Neural cell (in vitro differentiated cells): ENCODE measurements around the gene MYO1D. TPM values are rescaled to one million over a fixed set of nuclear protein-coding genes. Genes with fewer than 3 reads are reported as not detected.

Experiments
- H2AFZ ChIP-seq: fragments of 200-600, 300-800 bp; sonication (generic), shearing (Covaris generic); 2 replicates; pipeline ENCODE4 v1.6.0; 2014; ENCODE audit warnings: low read depth, mild to moderate bottlenecking, antibody characterized with exemption, low read length, moderate library complexity
- H3F3A ChIP-seq: fragments of 200-600 bp; shearing (Covaris generic); 2 replicates; pipeline ENCODE4 v1.6.1; 2016; ENCODE audit warnings: mild to moderate bottlenecking, moderate library complexity, mixed read lengths, antibody characterized with exemption, low read length; ENCODE audit not compliant: insufficient read depth, poor library complexity, severe bottlenecking
- H3K27ac ChIP-seq: fragments of 200-600, 300-800 bp; sonication (generic), shearing (Covaris generic); 2 replicates; pipeline ENCODE4 v1.5.1; 2014; ENCODE audit warnings: mild to moderate bottlenecking, low read length, moderate library complexity
- H3K27me3 ChIP-seq: fragments of 300-800, 200-600 bp; sonication (generic), shearing (Covaris generic); 2 replicates; pipeline ENCODE4 v1.6.0; 2014; ENCODE audit warnings: mild to moderate bottlenecking, low read depth, low read length, moderate library complexity; ENCODE audit not compliant: insufficient read depth
- H3K36me3 ChIP-seq: fragments of 300-800, 200-600 bp; sonication (generic), shearing (Covaris generic); 2 replicates; pipeline ENCODE4 v1.5.1; 2014; ENCODE audit warnings: mild to moderate bottlenecking, antibody characterized with exemption, low read length, moderate library complexity; ENCODE audit not compliant: insufficient read depth
- H3K4me2 ChIP-seq: fragments of 300-800, 200-600 bp; sonication (generic), shearing (Covaris generic); 2 replicates; pipeline ENCODE4 v1.6.0; 2014; ENCODE audit warnings: mild to moderate bottlenecking, low read length
- H3K4me3 ChIP-seq: fragments of 300-800, 200-600 bp; sonication (generic), shearing (Covaris generic); 2 replicates; pipeline ENCODE4 v1.5.1; 2014; ENCODE audit warnings: mild to moderate bottlenecking, low read length, moderate library complexity
- H3K79me2 ChIP-seq: fragments of 200-600 bp; shearing (Covaris generic); replicated peaks from 2 replicates; pipeline ENCODE4 v1.6.0; 2014; ENCODE audit warnings: mild to moderate bottlenecking, low read length, moderate library complexity; ENCODE audit not compliant: insufficient read depth
- H3K9ac ChIP-seq: fragments of 300-800, 200-600 bp; sonication (generic), shearing (Covaris generic); 2 replicates; pipeline ENCODE4 v1.6.1; 2016; ENCODE audit warnings: mild to moderate bottlenecking, low read length, mixed read lengths
- H3K9me2 ChIP-seq: fragments of 200-600 bp; shearing (Covaris generic); 2 replicates; pipeline ENCODE4 v1.6.1; 2016; ENCODE audit warnings: mild to moderate bottlenecking, low read length, mixed read lengths; ENCODE audit not compliant: insufficient read depth
- H3K9me3 ChIP-seq: fragments of 200-600, 300-800 bp; sonication (generic), shearing (Covaris generic); 2 replicates; pipeline ENCODE4 v1.6.1; 2016; ENCODE audit warnings: mild to moderate bottlenecking, mixed run types, low read length, moderate library complexity, mixed read lengths
- H4K20me1 ChIP-seq: fragments of 200-600 bp; shearing (Covaris generic); 2 replicates; pipeline ENCODE4 v1.6.1; 2016; ENCODE audit warnings: mild to moderate bottlenecking, mixed run types; ENCODE audit not compliant: insufficient read depth
- EP300 ChIP-seq: fragments of 450-650 bp; conservative IDR thresholded peaks from 2 replicates; pipeline ENCODE4 v1.6.1; 2014; ENCODE audit warnings: antibody characterized with exemption, mild to moderate bottlenecking, moderate library complexity; ENCODE audit not compliant: poor library complexity, severe bottlenecking
- EZH2 ChIP-seq: fragments of 200-600, 300-800 bp; shearing (Covaris generic), sonication (generic); IDR thresholded peaks from 2 replicates; pipeline ENCODE4 v1.6.1; 2014; ENCODE audit warnings: antibody characterized with exemption, low read length, borderline replicate concordance, mild to moderate bottlenecking; ENCODE audit not compliant: insufficient read depth, poor library complexity, severe bottlenecking
- MXI1 ChIP-seq: fragments of 450-650 bp; conservative IDR thresholded peaks from 2 replicates; pipeline ENCODE4 v1.6.1; 2014; ENCODE audit warnings: antibody characterized with exemption, mild to moderate bottlenecking; ENCODE audit not compliant: poor library complexity, severe bottlenecking
- POLR2AphosphoS5 ChIP-seq: IDR thresholded peaks from 2 replicates; pipeline ENCODE4 v1.6.1; 2012
- RAD21 ChIP-seq: fragments of 450-650 bp; conservative IDR thresholded peaks from 2 replicates; pipeline ENCODE4 v1.6.1; 2014; ENCODE audit warnings: antibody characterized with exemption, mild to moderate bottlenecking, moderate library complexity
- SMC3 ChIP-seq: fragments of 450-650 bp; conservative IDR thresholded peaks from 2 replicates; pipeline ENCODE4 v1.6.1; 2014; ENCODE audit warnings: antibody characterized with exemption, mild to moderate bottlenecking, moderate library complexity; ENCODE audit not compliant: poor library complexity
- TAF1 ChIP-seq: IDR thresholded peaks from 2 replicates; pipeline ENCODE4 v1.6.1; 2012; ENCODE audit warnings: low read depth
- polyA plus RNA-seq: library from polyadenylated mRNA; depleted of rRNA; stranded (reverse); fragments of >200 nt; gene quantifications from 2 replicates; pipeline ENCODE4 v1.2.3, GENCODE V29; 2014
- TF ChIP-seq, protein P1 (sequence below): fragments of 450-650 bp; IDR thresholded peaks from 2 replicates; pipeline ENCODE4 v1.5.1; 2014; ENCODE audit warnings: antibody characterized with exemption, mild to moderate bottlenecking, moderate library complexity; ENCODE audit not compliant: poor library complexity, severe bottlenecking
- TF ChIP-seq, protein P2 (sequence below): IDR thresholded peaks from 2 replicates; pipeline ENCODE4 v1.6.1; 2012; ENCODE audit warnings: borderline replicate concordance

Gene MYO1D
- polyA plus RNA-seq, 1 donor from 2014 or later, result 10.7 TPM

DNA sequence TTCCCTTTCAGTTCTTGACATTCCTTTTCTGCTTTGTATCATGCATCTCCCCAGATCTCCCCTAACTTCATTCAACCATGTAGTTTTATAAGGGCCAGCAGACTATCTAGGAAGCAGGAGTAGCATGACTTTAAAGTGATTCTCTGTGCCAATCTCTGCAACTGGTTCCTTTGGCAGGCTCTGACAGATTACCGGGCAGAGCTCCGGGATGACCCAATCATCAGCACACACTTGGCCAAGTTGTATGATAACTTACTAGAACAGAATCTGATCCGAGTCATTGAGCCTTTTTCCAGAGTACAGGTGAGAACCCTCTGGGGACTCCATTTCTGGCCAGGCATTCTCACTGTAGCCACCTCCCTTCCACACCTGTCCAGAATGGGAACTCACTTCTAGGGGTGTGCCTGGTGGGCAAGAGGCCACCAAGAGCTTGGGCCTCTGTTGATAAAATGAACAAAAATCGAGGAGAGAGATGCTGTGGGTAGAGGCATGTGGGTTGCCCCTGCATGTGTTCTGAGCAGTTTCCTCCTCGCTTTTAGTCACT lies 397.8 kb downstream of the MYO1D start:
- TF ChIP-seq, protein P1, sequence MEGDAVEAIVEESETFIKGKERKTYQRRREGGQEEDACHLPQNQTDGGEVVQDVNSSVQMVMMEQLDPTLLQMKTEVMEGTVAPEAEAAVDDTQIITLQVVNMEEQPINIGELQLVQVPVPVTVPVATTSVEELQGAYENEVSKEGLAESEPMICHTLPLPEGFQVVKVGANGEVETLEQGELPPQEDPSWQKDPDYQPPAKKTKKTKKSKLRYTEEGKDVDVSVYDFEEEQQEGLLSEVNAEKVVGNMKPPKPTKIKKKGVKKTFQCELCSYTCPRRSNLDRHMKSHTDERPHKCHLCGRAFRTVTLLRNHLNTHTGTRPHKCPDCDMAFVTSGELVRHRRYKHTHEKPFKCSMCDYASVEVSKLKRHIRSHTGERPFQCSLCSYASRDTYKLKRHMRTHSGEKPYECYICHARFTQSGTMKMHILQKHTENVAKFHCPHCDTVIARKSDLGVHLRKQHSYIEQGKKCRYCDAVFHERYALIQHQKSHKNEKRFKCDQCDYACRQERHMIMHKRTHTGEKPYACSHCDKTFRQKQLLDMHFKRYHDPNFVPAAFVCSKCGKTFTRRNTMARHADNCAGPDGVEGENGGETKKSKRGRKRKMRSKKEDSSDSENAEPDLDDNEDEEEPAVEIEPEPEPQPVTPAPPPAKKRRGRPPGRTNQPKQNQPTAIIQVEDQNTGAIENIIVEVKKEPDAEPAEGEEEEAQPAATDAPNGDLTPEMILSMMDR, result no peak
- TF ChIP-seq TAF1, result no peak
- TF ChIP-seq POLR2AphosphoS5, result no peak
- TF ChIP-seq EP300, result no peak
- no peak for TF ChIP-seq MXI1
- TF ChIP-seq, protein P2, sequence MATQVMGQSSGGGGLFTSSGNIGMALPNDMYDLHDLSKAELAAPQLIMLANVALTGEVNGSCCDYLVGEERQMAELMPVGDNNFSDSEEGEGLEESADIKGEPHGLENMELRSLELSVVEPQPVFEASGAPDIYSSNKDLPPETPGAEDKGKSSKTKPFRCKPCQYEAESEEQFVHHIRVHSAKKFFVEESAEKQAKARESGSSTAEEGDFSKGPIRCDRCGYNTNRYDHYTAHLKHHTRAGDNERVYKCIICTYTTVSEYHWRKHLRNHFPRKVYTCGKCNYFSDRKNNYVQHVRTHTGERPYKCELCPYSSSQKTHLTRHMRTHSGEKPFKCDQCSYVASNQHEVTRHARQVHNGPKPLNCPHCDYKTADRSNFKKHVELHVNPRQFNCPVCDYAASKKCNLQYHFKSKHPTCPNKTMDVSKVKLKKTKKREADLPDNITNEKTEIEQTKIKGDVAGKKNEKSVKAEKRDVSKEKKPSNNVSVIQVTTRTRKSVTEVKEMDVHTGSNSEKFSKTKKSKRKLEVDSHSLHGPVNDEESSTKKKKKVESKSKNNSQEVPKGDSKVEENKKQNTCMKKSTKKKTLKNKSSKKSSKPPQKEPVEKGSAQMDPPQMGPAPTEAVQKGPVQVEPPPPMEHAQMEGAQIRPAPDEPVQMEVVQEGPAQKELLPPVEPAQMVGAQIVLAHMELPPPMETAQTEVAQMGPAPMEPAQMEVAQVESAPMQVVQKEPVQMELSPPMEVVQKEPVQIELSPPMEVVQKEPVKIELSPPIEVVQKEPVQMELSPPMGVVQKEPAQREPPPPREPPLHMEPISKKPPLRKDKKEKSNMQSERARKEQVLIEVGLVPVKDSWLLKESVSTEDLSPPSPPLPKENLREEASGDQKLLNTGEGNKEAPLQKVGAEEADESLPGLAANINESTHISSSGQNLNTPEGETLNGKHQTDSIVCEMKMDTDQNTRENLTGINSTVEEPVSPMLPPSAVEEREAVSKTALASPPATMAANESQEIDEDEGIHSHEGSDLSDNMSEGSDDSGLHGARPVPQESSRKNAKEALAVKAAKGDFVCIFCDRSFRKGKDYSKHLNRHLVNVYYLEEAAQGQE, result no peak
- no peak for TF ChIP-seq EZH2
- Histone ChIP-seq H3F3A (peaks cover 3% of the 10 kb centered on the region), H3K4me2 (no peak overlapping the region), H3K4me3 (no peak overlapping the region), H3K9me2 (no peaks in the 10 kb centered on the region), H3K79me2 (no peaks in the 10 kb centered on the region), H4K20me1 (no peaks in the 10 kb centered on the region), H3K27me3 (no peaks in the 10 kb centered on the region), H3K36me3 (peaks cover 21% of the 10 kb centered on the region), H3K9me3 (no peaks in the 10 kb centered on the region), H3K9ac (no peak overlapping the region), H3K27ac (no peak overlapping the region), H2AFZ (no peak overlapping the region)

DNA sequence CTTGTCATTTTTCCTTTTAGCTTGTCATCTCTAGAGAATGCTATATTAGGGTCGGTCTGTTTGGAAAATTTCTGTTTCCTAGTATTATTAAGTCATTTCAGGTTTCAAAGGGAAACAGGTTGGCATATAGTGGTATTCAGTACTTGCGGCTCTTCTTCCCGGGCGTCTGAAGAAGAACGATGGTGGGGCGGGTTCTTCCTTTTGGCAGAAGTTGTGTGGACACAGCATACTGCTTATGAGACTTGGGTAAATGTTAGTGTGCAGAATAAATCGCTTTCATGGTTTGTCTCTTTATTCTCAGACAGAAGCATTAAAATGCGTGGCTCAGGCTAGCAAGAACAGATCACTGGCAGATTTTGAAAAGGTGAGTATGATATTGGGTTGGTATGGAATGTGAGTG lies 399.7 kb downstream of the MYO1D start:
- Histone ChIP-seq H3K4me2 (no peak overlapping the region), H4K20me1 (no peaks in the 10 kb centered on the region), H3K9me3 (no peaks in the 10 kb centered on the region), H3K9me2 (no peaks in the 10 kb centered on the region), H3K4me3 (no peak overlapping the region), H3K9ac (no peak overlapping the region), H2AFZ (no peak overlapping the region), H3K27ac (no peak overlapping the region), H3K27me3 (no peaks in the 10 kb centered on the region), H3K79me2 (no peaks in the 10 kb centered on the region), H3F3A (no peaks in the 10 kb centered on the region), H3K36me3 (peaks cover 21% of the 10 kb centered on the region)
- no peak for TF ChIP-seq EZH2
- TF ChIP-seq, protein P1, result no peak
- TF ChIP-seq RAD21, result no peak
- TF ChIP-seq EP300, result no peak
- TF ChIP-seq SMC3, result no peak
- no peak for TF ChIP-seq MXI1
- TF ChIP-seq TAF1, result no peak
- no peak for TF ChIP-seq POLR2AphosphoS5
- TF ChIP-seq, protein P2, result no peak
